Thoracic aorta (tissue), 2 donors: ENCODE results near the gene ZNF408. TPM values are rescaled to one million over a fixed set of nuclear protein-coding genes. Genes with fewer than 3 reads are reported as not detected.

Experiments
- ATAC-seq: fragments of 150-250 bp; one replicate; pipeline ENCODE4 v1.8.0; 2017; ENCODE audit warnings: low read depth; ENCODE audit not compliant: insufficient number of reproducible peaks, low FRiP score
- DNase-seq: peaks from one replicate; pipeline ENCODE4 v3.0.0-alpha.2; 2020; ENCODE audit warnings: low spot score
- H3K27ac ChIP-seq, 2 donors: fragments of 200-600 bp; sonication (generic); 1 replicate in 1 of 2; 2 replicates in 1 of 2; pipeline ENCODE4 v1.5.1; 2016; ENCODE audit warnings: mild to moderate bottlenecking in 2 of 2, moderate library complexity in 2 of 2
- H3K27me3 ChIP-seq: fragments of 200-600 bp; sonication (generic); replicated peaks from 2 replicates; pipeline ENCODE4 v1.6.0; 2016; ENCODE audit warnings: mild to moderate bottlenecking; ENCODE audit not compliant: insufficient read depth
- H3K36me3 ChIP-seq: fragments of 200-600 bp; sonication (generic); one replicate; pipeline ENCODE4 v1.5.1; 2016
- H3K4me1 ChIP-seq, 2 donors: fragments of 200-600 bp; sonication (generic); 1 replicate in 1 of 2; 2 replicates in 1 of 2; pipeline versions ENCODE4 v1.5.1 to v1.6.0; 2016; ENCODE audit warnings: low read depth in 2 of 2, mild to moderate bottlenecking in 1 of 2; ENCODE audit not compliant: control insufficient read depth in 1 of 2
- H3K4me3 ChIP-seq: fragments of 200-600 bp; sonication (generic); 2 replicates; pipeline ENCODE4 v1.5.1; 2016; ENCODE audit warnings: mild to moderate bottlenecking
- H3K9me3 ChIP-seq: fragments of 200-600 bp; sonication (generic); 2 replicates; pipeline ENCODE4 v1.5.1; 2016
- total RNA-seq, 2 donors: library from RNA; depleted of rRNA; stranded (reverse); fragments of >200 nt; gene quantifications; one replicate each; pipeline versions ENCODE4 v1.1.0 to v1.2.3, GENCODE V29; 2016
- TF ChIP-seq, protein P1 (sequence below): fragments of 200-600 bp; sonication (generic); IDR thresholded peaks from one replicate; pipeline ENCODE4 v1.5.1; 2019; ENCODE audit warnings: antibody characterized with exemption

ZNF408 gene
- total RNA-seq, 2 donors from 2014 or later, result 5.9 to 11.9 TPM

DNA sequence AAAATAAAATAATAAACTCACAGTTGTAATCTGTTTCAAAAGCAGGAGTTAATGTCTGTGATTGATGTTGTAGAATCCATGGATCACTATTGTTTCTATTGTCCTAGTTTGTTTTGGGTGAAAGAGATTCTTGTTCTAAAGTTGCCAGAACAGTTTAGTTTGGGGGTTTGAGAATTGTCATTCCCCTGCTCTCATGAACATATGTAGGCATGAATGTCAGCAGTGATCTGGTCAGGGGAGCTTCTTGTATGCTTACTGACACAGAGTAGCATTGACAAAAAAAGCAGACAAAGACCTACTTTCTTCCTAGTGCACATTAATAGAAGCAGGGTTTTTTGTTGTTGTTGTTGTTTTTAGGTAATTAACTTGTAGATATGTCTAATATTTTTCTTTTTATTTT, 39.0 kb upstream of the ZNF408 start:
- Histone ChIP-seq H3K27ac (no peak overlapping the region), H3K4me1 (peaks cover 5 to 16% of the 10 kb centered on the region in 2 donors), H3K9me3 (no peaks in the 10 kb centered on the region), H3K4me3 (no peak overlapping the region), H3K36me3 (peaks cover 48% of the 10 kb centered on the region), H3K27me3 (no peaks in the 10 kb centered on the region)
- DNase-seq (no peak), ATAC-seq (no peak)
- TF ChIP-seq, protein P1, sequence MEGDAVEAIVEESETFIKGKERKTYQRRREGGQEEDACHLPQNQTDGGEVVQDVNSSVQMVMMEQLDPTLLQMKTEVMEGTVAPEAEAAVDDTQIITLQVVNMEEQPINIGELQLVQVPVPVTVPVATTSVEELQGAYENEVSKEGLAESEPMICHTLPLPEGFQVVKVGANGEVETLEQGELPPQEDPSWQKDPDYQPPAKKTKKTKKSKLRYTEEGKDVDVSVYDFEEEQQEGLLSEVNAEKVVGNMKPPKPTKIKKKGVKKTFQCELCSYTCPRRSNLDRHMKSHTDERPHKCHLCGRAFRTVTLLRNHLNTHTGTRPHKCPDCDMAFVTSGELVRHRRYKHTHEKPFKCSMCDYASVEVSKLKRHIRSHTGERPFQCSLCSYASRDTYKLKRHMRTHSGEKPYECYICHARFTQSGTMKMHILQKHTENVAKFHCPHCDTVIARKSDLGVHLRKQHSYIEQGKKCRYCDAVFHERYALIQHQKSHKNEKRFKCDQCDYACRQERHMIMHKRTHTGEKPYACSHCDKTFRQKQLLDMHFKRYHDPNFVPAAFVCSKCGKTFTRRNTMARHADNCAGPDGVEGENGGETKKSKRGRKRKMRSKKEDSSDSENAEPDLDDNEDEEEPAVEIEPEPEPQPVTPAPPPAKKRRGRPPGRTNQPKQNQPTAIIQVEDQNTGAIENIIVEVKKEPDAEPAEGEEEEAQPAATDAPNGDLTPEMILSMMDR, result no peak

DNA sequence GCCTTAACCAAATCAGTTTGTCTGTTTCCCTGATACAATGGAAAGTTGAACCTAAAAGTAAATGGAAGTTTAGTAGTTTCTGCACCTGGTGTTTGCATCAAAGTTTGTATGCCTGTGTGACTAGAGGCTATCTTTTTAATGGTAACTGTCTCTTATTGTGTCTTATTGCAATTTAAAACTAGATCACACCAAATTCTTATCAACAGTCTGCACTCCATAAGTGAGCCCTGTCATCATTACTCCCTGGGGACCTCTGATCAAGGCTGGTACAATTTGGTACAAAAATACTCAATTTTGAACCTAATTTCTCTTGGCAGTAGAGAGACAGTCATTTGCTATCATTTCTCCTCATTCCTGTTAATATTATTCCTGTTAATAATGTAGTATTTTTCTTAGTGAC, 38.5 kb upstream of the ZNF408 start:
- Histone ChIP-seq H3K27me3 (no peaks in the 10 kb centered on the region), H3K4me3 (no peak overlapping the region), H3K4me1 (peaks cover 11 to 18% of the 10 kb centered on the region in 2 donors), H3K27ac (no peak overlapping the region), H3K9me3 (no peaks in the 10 kb centered on the region), H3K36me3 (peaks cover 43% of the 10 kb centered on the region)
- no peak for ATAC-seq
- DNase-seq, result no peak
- TF ChIP-seq, protein P1, result no peak

DNA sequence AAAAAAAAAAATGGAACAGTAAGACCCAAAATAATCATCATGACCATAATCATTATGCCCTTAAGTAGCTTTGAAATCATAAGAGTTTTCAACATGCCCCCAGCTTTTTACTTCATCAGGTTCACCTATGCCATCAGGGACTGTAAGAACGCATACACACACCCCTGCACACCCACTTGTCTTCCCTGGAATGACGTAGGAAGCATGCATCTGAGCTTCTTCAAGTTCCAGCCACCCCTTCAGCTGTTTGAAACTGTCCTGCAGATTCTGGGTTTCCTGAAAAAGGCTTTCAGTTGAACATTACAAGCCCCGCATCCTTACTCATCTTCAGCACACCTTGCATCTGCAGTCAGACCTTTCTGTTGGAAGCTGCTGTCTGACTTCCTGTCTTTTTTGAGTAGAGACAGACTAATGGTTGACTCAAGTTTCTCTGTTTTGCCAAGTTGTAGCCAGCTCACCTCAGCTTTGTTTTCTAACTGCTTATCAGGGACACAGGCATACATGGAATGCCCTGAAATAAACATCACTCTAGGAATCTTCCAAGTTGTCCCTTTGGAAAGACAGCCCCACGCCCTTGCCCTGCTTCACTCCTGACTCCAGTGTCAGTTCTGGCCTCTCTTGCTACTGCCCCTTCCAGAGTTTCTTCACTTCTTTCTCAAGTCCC, 37.4 kb upstream of the ZNF408 start:
- Histone ChIP-seq H3K4me3 (no peak overlapping the region), H3K27ac (no peak overlapping the region), H3K36me3 (peaks cover 39% of the 10 kb centered on the region), H3K27me3 (no peaks in the 10 kb centered on the region), H3K4me1 (peaks cover 11 to 23% of the 10 kb centered on the region in 2 donors), H3K9me3 (no peaks in the 10 kb centered on the region)
- ATAC-seq (no peak), DNase-seq (no peak)
- TF ChIP-seq, protein P1, result no peak

DNA sequence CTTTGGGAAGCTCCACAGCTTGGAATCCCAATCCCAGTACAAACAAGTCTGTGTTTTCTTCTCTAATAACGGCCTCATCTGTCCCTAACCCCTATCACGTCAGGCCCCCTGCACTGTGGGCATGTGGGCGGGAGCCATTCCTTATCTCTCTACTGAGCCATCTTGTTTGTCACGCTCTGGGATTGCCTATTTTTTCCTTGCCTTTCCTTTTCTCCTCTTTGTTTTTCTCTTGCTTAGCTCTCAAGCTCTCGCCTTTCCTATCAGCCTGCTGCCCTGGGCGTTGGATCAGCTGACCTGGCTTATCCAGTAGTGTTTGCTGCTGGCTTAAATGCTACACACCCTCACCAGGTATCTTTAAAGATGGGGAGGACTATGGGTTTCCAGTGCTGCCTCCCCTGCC, 36.2 kb upstream of the ZNF408 start:
- peak overlapping the region; percentile 32 for H3K27ac ChIP-seq
- no peak overlapping the region for H3K4me3 ChIP-seq
- no peak for ATAC-seq
- no peaks in the 10 kb centered on the region for H3K27me3 ChIP-seq
- TF ChIP-seq, protein P1, result no peak
- DNase-seq, result no peak
- H3K36me3 ChIP-seq, result peaks cover 40% of the 10 kb centered on the region
- H3K4me1 ChIP-seq, result peaks cover 11 to 23% of the 10 kb centered on the region in 2 donors
- no peaks in the 10 kb centered on the region for H3K9me3 ChIP-seq

DNA sequence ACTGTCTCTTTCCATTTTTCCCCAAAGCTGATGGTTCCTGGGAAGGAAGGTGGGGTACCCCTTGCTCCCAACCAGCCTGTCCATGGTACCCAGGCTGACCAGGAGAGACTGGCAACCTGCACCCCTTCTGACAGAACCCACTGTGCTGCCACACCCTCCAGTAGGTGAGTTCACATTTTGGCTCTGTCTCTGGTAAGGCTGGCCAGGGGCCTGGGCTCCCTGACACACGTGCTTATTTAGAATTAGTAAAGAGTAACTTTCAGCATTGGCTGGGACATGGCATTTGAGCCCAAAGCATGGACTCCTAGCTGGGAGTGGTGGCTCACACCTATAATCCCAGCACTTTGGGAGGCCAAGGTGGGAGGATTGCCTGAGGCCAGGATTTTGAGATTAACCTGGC, 35.5 kb upstream of the ZNF408 start:
- DNase-seq, result no peak
- TF ChIP-seq, protein P1, result no peak
- peaks cover 11 to 23% of the 10 kb centered on the region in 2 donors for H3K4me1 ChIP-seq
- H3K27ac ChIP-seq, result peak overlapping the region; percentile 15 to 32
- no peak overlapping the region for H3K4me3 ChIP-seq
- H3K27me3 ChIP-seq, result no peaks in the 10 kb centered on the region
- H3K36me3 ChIP-seq, result peaks cover 42% of the 10 kb centered on the region
- H3K9me3 ChIP-seq, result no peaks in the 10 kb centered on the region
- ATAC-seq, result no peak
